Neural progenitor cell (in vitro differentiated cells): ENCODE data around the gene MAN2A1. TPM values are rescaled to one million over a fixed set of nuclear protein-coding genes. Genes with fewer than 3 reads are reported as not detected.
A peak's percentile ranks its signal among the peaks of the same experiment; 100 is the strongest.

Experiments used
- DNase-seq: peaks from one replicate; pipeline ENCODE4 v3.0.0-alpha.2; 2016; ENCODE audit warnings: low spot score
- H2AFZ ChIP-seq: fragments of 200-600 bp; sonication (generic); replicated peaks from 2 replicates; pipeline ENCODE4 v1.6.1; 2016; ENCODE audit warnings: antibody characterized with exemption
- H3F3A ChIP-seq: fragments of 200-600 bp; sonication (generic); 2 replicates; pipeline ENCODE4 v1.6.1; 2016; ENCODE audit warnings: antibody characterized with exemption, low read depth
- H3K27ac ChIP-seq: fragments of 200-600 bp; sonication (generic); 2 replicates; pipeline ENCODE4 v1.5.1; 2016; ENCODE audit warnings: mild to moderate bottlenecking
- H3K27me3 ChIP-seq: fragments of 200-600 bp; sonication (generic); 2 replicates; pipeline ENCODE4 v1.6.1; 2016; ENCODE audit warnings: mild to moderate bottlenecking, moderate library complexity
- H3K36me3 ChIP-seq: fragments of 200-600 bp; sonication (generic); 2 replicates; pipeline ENCODE4 v1.5.1; 2016
- H3K4me1 ChIP-seq: fragments of 200-600 bp; sonication (generic); 2 replicates; pipeline ENCODE4 v1.6.1; 2016; ENCODE audit warnings: mixed run types
- H3K4me2 ChIP-seq: fragments of 200-600 bp; sonication (generic); 2 replicates; pipeline ENCODE4 v1.6.1; 2016
- H3K4me3 ChIP-seq: fragments of 200-600 bp; sonication (generic); 2 replicates; pipeline ENCODE4 v1.5.1; 2016
- H3K79me2 ChIP-seq: fragments of 200-600 bp; sonication (generic); 2 replicates; pipeline ENCODE4 v1.6.1; 2016; ENCODE audit warnings: low read depth
- H3K9ac ChIP-seq: fragments of 200-600 bp; sonication (generic); 2 replicates; pipeline ENCODE4 v1.6.1; 2016
- H3K9me3 ChIP-seq: fragments of 200-600 bp; sonication (generic); 2 replicates; pipeline ENCODE4 v1.5.1; 2016; ENCODE audit warnings: low read depth
- H4K20me1 ChIP-seq: fragments of 200-600 bp; sonication (generic); 2 replicates; pipeline ENCODE4 v1.6.1; 2016; ENCODE audit warnings: low read depth
- H3K27ac Mint-ChIP-seq: 3 replicates; pipeline ENCODE4 v1.8.0; 2021; ENCODE audit warnings: mixed read lengths
- H3K27me3 Mint-ChIP-seq: 2 replicates; pipeline ENCODE4 v1.8.0; 2022; ENCODE audit warnings: low read depth, mild to moderate bottlenecking, inconsistent platforms, moderate library complexity, mixed read lengths; ENCODE audit not compliant: insufficient read depth
- H3K36me3 Mint-ChIP-seq: 3 replicates; pipeline ENCODE4 v1.8.0; 2021; ENCODE audit warnings: mixed read lengths
- H3K4me1 Mint-ChIP-seq: 3 replicates; pipeline ENCODE4 v1.8.0; 2021; ENCODE audit warnings: mixed read lengths
- H3K4me3 Mint-ChIP-seq: 3 replicates; pipeline ENCODE4 v1.8.0; 2021; ENCODE audit warnings: mild to moderate bottlenecking, moderate library complexity, mixed read lengths
- H3K9me3 Mint-ChIP-seq: 3 replicates; pipeline ENCODE4 v1.8.0; 2020; ENCODE audit warnings: mixed read lengths
- CTCF ChIP-seq: fragments of 200-600 bp; sonication (generic); IDR thresholded peaks from 2 replicates; pipeline ENCODE4 v1.5.1; 2017; ENCODE audit warnings: antibody characterized with exemption, mild to moderate bottlenecking
- EZH2 ChIP-seq: fragments of 200-600 bp; sonication (generic); IDR thresholded peaks from 2 replicates; pipeline ENCODE4 v1.6.1; 2017; ENCODE audit warnings: antibody characterized with exemption, mild to moderate bottlenecking, moderate library complexity
- EZH2phosphoT487 ChIP-seq: fragments of 200-600 bp; sonication (generic); IDR thresholded peaks from 2 replicates; pipeline ENCODE4 v1.6.1; 2017; ENCODE audit warnings: antibody characterized with exemption
- total RNA-seq: library from RNA; depleted of rRNA; stranded (reverse); fragments of >200 nt; gene quantifications from 2 replicates; pipeline ENCODE4 v1.2.3, GENCODE V29; 2015; ENCODE audit warnings: low replicate concordance

The MAN2A1 gene
- total RNA-seq, 1 donor from 2014 or later = 130 TPM

GRCh38 chr5:109644829-109645228, 44.9 kb upstream of the MAN2A1 start:
- Histone ChIP-seq H3K4me2 (no peak overlapping the region), H3K9me3 (no peaks in the 10 kb centered on the region), H3K36me3 (no peaks in the 10 kb centered on the region), H3K4me3 (no peak overlapping the region), H3K27ac (no peak overlapping the region), H3K79me2 (no peaks in the 10 kb centered on the region), H2AFZ (peak overlapping the region; percentile 46), H3K4me1 (peaks cover 19% of the 10 kb centered on the region), H4K20me1 (no peaks in the 10 kb centered on the region), H3K27me3 (no peaks in the 10 kb centered on the region), H3K9ac (no peak overlapping the region), H3F3A (peaks cover 9% of the 10 kb centered on the region)
- Mint-ChIP-seq H3K36me3 (no peaks in the 10 kb centered on the region), H3K4me1 (peaks cover 25% of the 10 kb centered on the region), H3K9me3 (peaks cover 9% of the 10 kb centered on the region), H3K27ac (peak overlapping the region; percentile 41), H3K27me3 (no peaks in the 10 kb centered on the region), H3K4me3 (no peak overlapping the region)
- TF ChIP-seq EZH2phosphoT487 = no peak
- no peak for DNase-seq

GRCh38 chr5:109645707-109646192, 44.0 kb upstream of the MAN2A1 start:
- H3K36me3 Mint-ChIP-seq = no peaks in the 10 kb centered on the region
- H3K27ac Mint-ChIP-seq = peak overlapping the region; percentile 88
- Histone ChIP-seq H3K36me3 (no peaks in the 10 kb centered on the region), H3K27me3 (no peaks in the 10 kb centered on the region), H4K20me1 (no peaks in the 10 kb centered on the region), H3K4me3 (no peak overlapping the region), H3K4me2 (peak overlapping the region; percentile 32), H3F3A (peaks cover 9% of the 10 kb centered on the region), H3K9me3 (no peaks in the 10 kb centered on the region), H3K9ac (no peak overlapping the region), H2AFZ (no peak overlapping the region), H3K27ac (no peak overlapping the region), H3K79me2 (no peaks in the 10 kb centered on the region), H3K4me1 (peaks cover 19% of the 10 kb centered on the region)
- H3K4me1 Mint-ChIP-seq = peaks cover 28% of the 10 kb centered on the region
- peak; percentile 66 for DNase-seq
- H3K9me3 Mint-ChIP-seq = peaks cover 6% of the 10 kb centered on the region
- no peaks in the 10 kb centered on the region for H3K27me3 Mint-ChIP-seq
- H3K4me3 Mint-ChIP-seq = no peak overlapping the region
- TF ChIP-seq EZH2phosphoT487 (no peak), EZH2 (no peak), CTCF (no peak)

- no peaks in the 10 kb centered on the region for H3K27me3 Mint-ChIP-seq
These were observed 40.4 kb upstream of the MAN2A1 start for GRCh38 chr5:109649318-109649717.

More at GRCh38 chr5:109649318-109649717, 40.4 kb upstream of the MAN2A1 start:
- H3K36me3 ChIP-seq = no peaks in the 10 kb centered on the region
- H3K4me2 ChIP-seq = no peak overlapping the region
- DNase-seq = peak; percentile 19
- H3K27me3 ChIP-seq = no peaks in the 10 kb centered on the region
- TF ChIP-seq CTCF = no peak
- no peak for TF ChIP-seq EZH2phosphoT487
- TF ChIP-seq EZH2 = no peak
- H3K79me2 ChIP-seq = no peaks in the 10 kb centered on the region
- Mint-ChIP-seq H3K36me3 (no peaks in the 10 kb centered on the region), H3K4me3 (no peak overlapping the region), H3K27ac (peak overlapping the region; percentile 72), H3K9me3 (no peaks in the 10 kb centered on the region), H3K4me1 (peaks cover 36% of the 10 kb centered on the region)
- H3K4me3 ChIP-seq = no peak overlapping the region
- H3K4me1 ChIP-seq = peaks cover 19% of the 10 kb centered on the region
- peaks cover 9% of the 10 kb centered on the region for H3F3A ChIP-seq
- peak overlapping the region; percentile 61 for H2AFZ ChIP-seq
- no peak overlapping the region for H3K9ac ChIP-seq
- H4K20me1 ChIP-seq = no peaks in the 10 kb centered on the region
- H3K9me3 ChIP-seq = no peaks in the 10 kb centered on the region
- no peak overlapping the region for H3K27ac ChIP-seq
